A549 (cell line): ENCODE results near the gene PHF23. TPM values are rescaled to one million over a fixed set of nuclear protein-coding genes. Genes with fewer than 3 reads are reported as not detected.

Experiments used
- ATAC-seq, 2 experiments: fragments of 200-7000 bp in 1 of 2; fragments of >200 bp in 1 of 2; cut with Nextera tagmentation in 1 of 2; cut with Tn5 transposase in 1 of 2; 3 replicates each; pipeline versions ENCODE4 v1.8.0 to v1.9.1; 2018 to 2020; ENCODE audit warnings: mild to moderate bottlenecking in 1 of 2, moderate library complexity in 1 of 2
- CTCF ChIA-PET: fragments of 300-600 bp; sonication (Branson Sonifier 250); formaldehyde crosslinking; extraction: SDS; loops from one replicate; lab custom pipeline; 2021; ENCODE audit warnings: antibody characterized with exemption, inconsistent platforms; lab: Yijun Ruan, JAX
- POLR2A ChIA-PET: fragments of 350-600 bp; formaldehyde crosslinking; extraction: SDS; loops from one replicate; lab custom pipeline; 2021; ENCODE audit warnings: antibody characterized with exemption, inconsistent platforms; lab: Yijun Ruan, JAX
- DNase-seq, 2 experiments: peaks; one replicate each; pipeline versions ENCODE4 v3.0.0 to v3.0.0-alpha.2; 2011 to 2016; ENCODE audit warnings: low read depth in 1 of 2, low spot score in 1 of 2
- FAIRE-seq: peaks from 2 replicates; lab custom pipeline; 2011; peaks lifted over from hg19 to GRCh38; lab: Jason Lieb, UNC
- H3K27ac ChIP-seq, 2 experiments: fragments of >200 bp; sonication (Bioruptor Twin); formaldehyde crosslinking; 3 replicates each; pipeline ENCODE4 v1.5.1; 2016 to 2017
- H3K4me1 ChIP-seq: fragments of >200 bp; sonication (Bioruptor Twin); formaldehyde crosslinking; 3 replicates; pipeline ENCODE4 v1.6.1; 2016
- H3K4me2 ChIP-seq: fragments of >200 bp; sonication (Bioruptor Twin); formaldehyde crosslinking; 3 replicates; pipeline ENCODE4 v1.6.1; 2016
- H3K4me3 ChIP-seq: fragments of >200 bp; sonication (Bioruptor Twin); formaldehyde crosslinking; 3 replicates; pipeline ENCODE4 v1.5.1; 2016
- H3K9me3 ChIP-seq: fragments of >200 bp; sonication (Bioruptor Twin); formaldehyde crosslinking; 3 replicates; pipeline ENCODE4 v1.6.1; 2016
- CEBPB ChIP-seq, 2 experiments: fragments of >200 bp in 1 of 2; sonication (Bioruptor Twin) in 1 of 2; formaldehyde crosslinking in 1 of 2; IDR thresholded peaks; 2 replicates each; pipeline ENCODE4 v1.6.1; 2012 to 2016
- CHD2 ChIP-seq: fragments of 150-350 bp; IDR thresholded peaks from 2 replicates; pipeline ENCODE4 v1.6.1; 2014; ENCODE audit warnings: low read length; ENCODE audit not compliant: partially characterized antibody
- E2F6 ChIP-seq: IDR thresholded peaks from 2 replicates; pipeline ENCODE4 v1.6.1; 2012; ENCODE audit warnings: low read depth, borderline replicate concordance
- EP300 ChIP-seq, 2 experiments: fragments of >200 bp; sonication (Bioruptor Twin); formaldehyde crosslinking; IDR thresholded peaks; 2 replicates in 1 of 2; 3 replicates in 1 of 2; pipeline ENCODE4 v1.6.1; 2016 to 2017
- FOSL2 ChIP-seq, 2 experiments: fragments of 450-650 bp in 1 of 2; fragments of >200 bp in 1 of 2; sonication (Bioruptor Twin) in 1 of 2; formaldehyde crosslinking; IDR thresholded peaks; 2 replicates each; pipeline versions ENCODE4 v1.5.0 to v1.6.1; 2016 to 2020; ENCODE audit warnings: mild to moderate bottlenecking in 1 of 2, moderate library complexity in 1 of 2
- GATA3 ChIP-seq: IDR thresholded peaks from 2 replicates; pipeline ENCODE4 v1.6.1; 2012; ENCODE audit warnings: borderline replicate concordance
- HDAC2 ChIP-seq: fragments of 200-600 bp; sonication (generic); IDR thresholded peaks from 2 replicates; pipeline ENCODE4 v1.6.1; 2016
- HES2 ChIP-seq: fragments of >200 bp; sonication (Bioruptor Twin); formaldehyde crosslinking; IDR thresholded peaks from 2 replicates; pipeline ENCODE4 v1.6.1; 2016
- HOXB13 ChIP-seq: fragments of 250-450 bp; sonication (Bioruptor Pico); IDR thresholded peaks from 2 replicates; pipeline ENCODE4 v1.5.0; 2020; ENCODE audit warnings: low read depth, mild to moderate bottlenecking, moderate library complexity
- MAX ChIP-seq: IDR thresholded peaks from 2 replicates; pipeline ENCODE4 v1.6.1; 2012
- MYC ChIP-seq: IDR thresholded peaks from 2 replicates; pipeline ENCODE4 v1.6.1; 2012; ENCODE audit warnings: mild to moderate bottlenecking, inconsistent platforms, low read length, improper control_type of control experiment, borderline replicate concordance
- NFE2L2 ChIP-seq: fragments of 150-350 bp; conservative IDR thresholded peaks from 2 replicates; pipeline ENCODE4 v1.6.1; 2014; ENCODE audit warnings: low read length
- RAD21 ChIP-seq, 2 experiments: fragments of >200 bp in 1 of 2; sonication (Bioruptor Twin) in 1 of 2; formaldehyde crosslinking in 1 of 2; IDR thresholded peaks in 1 of 2; conservative IDR thresholded peaks in 1 of 2; 2 replicates in 1 of 2; 3 replicates in 1 of 2; pipeline ENCODE4 v1.6.1; 2012 to 2018; ENCODE audit warnings: inconsistent platforms in 1 of 2
- RARB ChIP-seq: fragments of 250-450 bp; sonication (Bioruptor Pico); IDR thresholded peaks from 2 replicates; pipeline ENCODE4 v1.8.0; 2021; ENCODE audit warnings: mild to moderate bottlenecking, moderate library complexity
- REST ChIP-seq: fragments of 200-600 bp; sonication (generic); IDR thresholded peaks from 2 replicates; pipeline ENCODE4 v1.6.1; 2016; ENCODE audit warnings: antibody characterized with exemption, mild to moderate bottlenecking, moderate library complexity
- RFX5 ChIP-seq: fragments of 450-650 bp; IDR thresholded peaks from 2 replicates; pipeline ENCODE4 v1.7.1; 2014; ENCODE audit warnings: antibody characterized with exemption, mild to moderate bottlenecking, moderate library complexity
- TFCP2L1 ChIP-seq: fragments of 250-450 bp; sonication (Bioruptor Pico); IDR thresholded peaks from 2 replicates; pipeline ENCODE4 v1.5.0; 2021; ENCODE audit warnings: mild to moderate bottlenecking
- TP53 ChIP-seq: fragments of 250-450 bp; sonication (Bioruptor Pico); IDR thresholded peaks from 2 replicates; pipeline ENCODE4 v1.5.0; 2021; ENCODE audit warnings: mild to moderate bottlenecking, moderate library complexity
- WGBS: methylation state at CpG from one replicate; pipeline ENCODE4 v1.1.6; 2017; ENCODE audit errors: missing lambda C conversion rate; 5-methylcytosine and 5-hydroxymethylcytosine counted together
- polyA plus RNA-seq, 4 experiments: library from polyadenylated mRNA; depleted of rRNA in 3 of 4; stranded (reverse); fragments of >200 nt; fragmentation: RNase III in 1 of 4; extraction: RNeasy Plus Mini Kit Qiagen cat#74134 plus additional on column Dnase treatment in 1 of 4; gene quantifications; 2 replicates in 3 of 4; 3 replicates in 1 of 4; pipeline ENCODE4 v1.2.3, GENCODE V29; 2011 to 2017

Gene PHF23
- polyA plus RNA-seq, 2 of the 4 experiments (the other 2 are of a cell fraction): 52.1 to 80.2 TPM

GRCh38 chr17:7282752-7283321 is 43.6 kb upstream of the PHF23 start:
- POLR2A ChIA-PET: interaction anchor here (1.1 kb wide), 1 partner anchor 22 kb away, joined by 11 read pairs; no protein-coding TSS in a partner anchor
- no peak overlapping the region for H3K4me2 ChIP-seq
- ATAC-seq: no peak
- 72% methylated on average over 6 of the region's 6 CpGs for WGBS
- TF ChIP-seq REST: peak; percentile 34; the same call in 1 of the 2 replicates
- no peak for TF ChIP-seq HES2
- TF ChIP-seq, all 56 proteins: peak for 1
- FAIRE-seq (no peak), DNase-seq (no peak)
- Histone ChIP-seq H3K9me3 (no peaks in the 10 kb centered on the region), H3K4me1 (peaks cover 11% of the 10 kb centered on the region), H3K27ac (no peak overlapping the region), H3K4me3 (no peak overlapping the region)
- CTCF ChIA-PET: interaction anchor here (1.1 to 13.5 kb wide), 12 partner anchors 8 to 278 kb away, joined by 3 to 446 read pairs (median 6); partner anchors contain the start of gene GABARAP

GRCh38 chr17:7281953-7282751 is 42.9 kb upstream of the PHF23 start:
- H3K27ac ChIP-seq: peak overlapping the region; percentile 40 to 74; a peak in 5 of 6 replicates
- DNase-seq: no peak
- H3K4me3 ChIP-seq: peak overlapping the region; percentile 46
- 64% methylated on average over 34 of the region's 43 CpGs for WGBS
- ChIA-PET CTCF (interaction anchor here (0.7 to 13.5 kb wide), 16 partner anchors 9 to 276 kb away, joined by 3 to 446 read pairs (median 11); partner anchors contain the start of gene GABARAP), POLR2A (interaction anchor here (0.6 to 1.1 kb wide), 2 partner anchors 23 to 105 kb away, joined by 5 to 11 read pairs; no protein-coding TSS in a partner anchor)
- peaks cover 11% of the 10 kb centered on the region for H3K4me1 ChIP-seq
- ATAC-seq: no peak
- FAIRE-seq: no peak
- TF ChIP-seq RARB (CRISPR knock-in tag) (no peak), RFX5 (no peak), E2F6 (no peak), EP300 (IDR thresholded peaks at IDR 0.05) (no peak), HDAC2 (no peak), RAD21 (conservative IDR thresholded peaks at IDR 0.05 in 1 of 2, IDR thresholded peaks at IDR 0.05 in 1 of 2) (no peak), CEBPB (IDR thresholded peaks at IDR 0.05) (no peak)
- H3K4me2 ChIP-seq: peak overlapping the region; percentile 95
- H3K9me3 ChIP-seq: no peaks in the 10 kb centered on the region

- CTCF ChIA-PET: interaction anchor here (0.5 to 13.5 kb wide), 33 partner anchors 10 to 929 kb away, joined by 3 to 446 read pairs (median 4); partner anchors contain the start of genes ACADVL, AURKB, DLG4 and GABARAP
- peak within 1 kb of the TSS; percentile 46 for H3K4me3 ChIP-seq
- ATAC-seq (peak; percentile 61 to 82), FAIRE-seq (peak; percentile 67), DNase-seq (peak; percentile 98 to 99)
- 2% methylated on average over 45 of the region's 71 CpGs for WGBS
- H3K27ac ChIP-seq: peak within 1 kb of the TSS; percentile 47 to 74
- H3K4me1 ChIP-seq: peaks cover 11% of the 10 kb centered on the region
- peak within 1 kb of the TSS; percentile 95 for H3K4me2 ChIP-seq
- H3K9me3 ChIP-seq: no peaks in the 10 kb centered on the region
- POLR2A ChIA-PET: interaction anchor here (0.6 to 1.2 kb wide), 8 partner anchors 12 to 106 kb away, joined by 3 to 11 read pairs (median 4); partner anchors contain the start of gene CTDNEP1
- TF ChIP-seq MYC: peak; percentile 97; the same call in 1 of the 2 replicates
- no peak for TF ChIP-seq FOSL2 (IDR thresholded peaks at IDR 0.05)
- 0 out of 2 replicates have a peak, but pooled peaks have one; percentile 3 for TF ChIP-seq FOSL2 (CRISPR knock-in tag; IDR thresholded peaks at IDR 0.05)
- no peak for TF ChIP-seq NFE2L2
- no peak for TF ChIP-seq TP53 (CRISPR knock-in tag)
- TF ChIP-seq GATA3: peak; percentile 3; the same call in 1 of the 2 replicates
- TF ChIP-seq MAX: peak; percentile 90
- 0 out of 2 replicates have a peak, but pooled peaks have one; percentile 66 for TF ChIP-seq TFCP2L1 (CRISPR knock-in tag)
- TF ChIP-seq HOXB13 (CRISPR knock-in tag): no peak
- peak; percentile 44; the same call in 1 of the 2 replicates for TF ChIP-seq REST
- TF ChIP-seq CHD2: peak; percentile 50
Observed at GRCh38 chr17:7281074-7281952, 42.1 kb upstream of the PHF23 start, which contains the start of gene SLC2A4. Gene SLC2A4, plus strand, starts transcription at chr17:7281718. Its CDS starts 217 bp downstream, at chr17:7281935.
